ENCODE data around the gene ARID3C. TPM values are rescaled to one million over a fixed set of nuclear protein-coding genes. Genes with fewer than 3 reads are reported as not detected.

Gene ARID3C, protein sequence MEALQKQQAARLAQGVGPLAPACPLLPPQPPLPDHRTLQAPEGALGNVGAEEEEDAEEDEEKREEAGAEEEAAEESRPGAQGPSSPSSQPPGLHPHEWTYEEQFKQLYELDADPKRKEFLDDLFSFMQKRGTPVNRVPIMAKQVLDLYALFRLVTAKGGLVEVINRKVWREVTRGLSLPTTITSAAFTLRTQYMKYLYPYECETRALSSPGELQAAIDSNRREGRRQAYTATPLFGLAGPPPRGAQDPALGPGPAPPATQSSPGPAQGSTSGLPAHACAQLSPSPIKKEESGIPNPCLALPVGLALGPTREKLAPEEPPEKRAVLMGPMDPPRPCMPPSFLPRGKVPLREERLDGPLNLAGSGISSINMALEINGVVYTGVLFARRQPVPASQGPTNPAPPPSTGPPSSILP
- not detected for polyA plus RNA-seq (2012; ENCODE audit: insufficient read depth, insufficient read length)

- no peak for DNase-seq (ENCODE audit: low read depth, low spot score)
- H3K4me3 ChIP-seq (ENCODE audit: low read length), result peak within 1 kb of the TSS; percentile 28
Observed at GRCh38 chr9:34628656-34629490, at the start of gene ARID3C. ARID3C (minus strand) TSS chr9:34629066; CDS start chr9:34628014, 1,052 bp downstream.

DNA sequence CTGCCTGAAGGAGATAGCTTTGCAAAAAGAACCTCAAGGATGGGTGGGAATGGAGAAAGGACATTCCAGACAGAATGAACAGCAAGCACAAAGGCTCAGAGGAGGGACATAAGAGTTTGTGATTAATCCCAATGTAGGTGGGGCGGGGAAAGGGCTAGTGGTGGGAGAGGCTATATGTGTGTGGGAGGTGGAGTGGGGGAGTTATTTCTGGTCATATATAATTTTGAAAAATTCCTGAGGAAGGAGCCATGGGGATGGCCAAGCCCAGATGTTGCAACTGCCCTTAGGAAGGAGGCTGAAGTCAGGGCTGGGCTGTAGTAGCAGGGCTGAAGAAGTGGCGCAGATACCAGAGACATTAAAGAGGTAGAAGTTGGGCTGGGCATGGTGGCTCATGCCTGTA is 47.0 kb upstream of the ARID3C start:
- no peak overlapping the region for H3K4me3 ChIP-seq (ENCODE audit: low read length)
- DNase-seq (ENCODE audit: low read depth, low spot score), result no peak

DNA sequence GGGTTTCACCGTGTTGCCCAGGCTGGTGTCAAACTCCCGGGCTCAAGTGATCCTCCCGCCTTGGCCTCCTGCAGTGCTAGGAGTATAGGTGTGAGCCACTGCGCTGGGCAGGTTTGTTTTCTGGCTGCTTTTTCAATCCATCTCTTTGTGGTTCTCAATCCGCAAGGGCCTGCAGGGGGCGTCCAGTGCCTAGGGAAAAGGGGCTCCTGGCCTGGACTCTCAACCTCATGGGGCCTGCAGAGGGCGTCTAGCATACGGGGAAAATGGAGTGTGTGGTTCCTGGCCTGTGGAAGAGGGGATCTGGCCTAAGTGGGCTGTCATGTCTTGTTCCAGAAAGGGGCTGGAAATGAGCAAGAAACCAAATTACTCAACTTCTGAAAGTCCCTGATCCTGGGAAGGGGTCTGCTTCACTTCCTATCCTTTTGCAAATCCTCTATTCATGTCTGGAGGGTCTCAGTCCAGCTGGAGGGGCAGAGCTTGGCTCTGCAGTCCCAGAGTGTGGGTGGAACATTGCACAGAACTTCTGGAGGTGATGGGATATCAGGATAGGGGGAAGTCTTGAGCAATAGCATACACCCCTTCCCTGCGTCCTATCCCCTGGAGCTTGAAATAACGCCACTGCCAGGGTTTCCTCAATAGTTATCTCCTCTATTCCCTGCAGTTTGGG is 46.3 kb upstream of the ARID3C start:
- H3K4me3 ChIP-seq (ENCODE audit: low read length), result no peak overlapping the region
- DNase-seq (ENCODE audit: low read depth, low spot score), result peak; percentile 69

DNA sequence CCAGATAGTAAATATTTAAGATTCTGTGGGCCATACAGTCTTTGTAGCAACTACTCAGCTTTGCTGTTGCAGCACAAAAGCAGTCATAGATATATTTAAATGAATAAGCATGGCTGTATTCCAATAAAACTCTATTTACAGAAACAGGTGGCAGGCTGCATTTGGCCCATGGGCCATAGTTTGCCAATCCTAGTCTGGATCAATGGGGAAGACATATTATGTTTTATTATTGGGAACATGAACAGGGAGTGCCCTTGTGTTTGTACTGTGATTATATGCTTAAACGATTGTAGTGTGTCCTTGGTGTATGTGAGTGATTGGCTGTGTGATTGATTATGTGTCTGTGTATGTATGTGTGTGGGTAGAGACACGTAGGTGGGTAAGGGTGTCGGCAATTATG is 45.6 kb upstream of the ARID3C start:
- H3K4me3 ChIP-seq (ENCODE audit: low read length), result no peak overlapping the region
- DNase-seq (ENCODE audit: low read depth, low spot score), result no peak

DNA sequence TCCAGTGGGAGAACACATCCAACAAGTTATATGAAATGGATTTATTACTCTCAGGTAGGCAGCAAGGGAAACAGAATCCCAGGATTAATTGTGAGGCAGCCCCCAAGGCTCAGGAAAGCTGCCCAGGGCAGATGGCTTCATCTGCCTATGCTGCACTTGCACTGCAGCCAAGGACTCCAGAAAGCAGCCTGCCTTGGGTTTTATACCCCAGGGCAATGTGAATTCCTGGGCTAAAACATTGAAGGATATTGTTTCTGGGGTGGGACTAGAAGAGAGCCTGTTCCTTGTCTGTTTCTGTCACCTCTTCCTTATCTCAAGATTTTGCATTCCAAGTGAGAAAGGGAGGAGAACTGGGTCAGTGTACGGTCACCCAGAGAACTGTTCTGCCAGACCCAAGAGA is 42.4 kb upstream of the ARID3C start:
- DNase-seq (ENCODE audit: low read depth, low spot score), result no peak
- no peak overlapping the region for H3K4me3 ChIP-seq (ENCODE audit: low read length)

DNA sequence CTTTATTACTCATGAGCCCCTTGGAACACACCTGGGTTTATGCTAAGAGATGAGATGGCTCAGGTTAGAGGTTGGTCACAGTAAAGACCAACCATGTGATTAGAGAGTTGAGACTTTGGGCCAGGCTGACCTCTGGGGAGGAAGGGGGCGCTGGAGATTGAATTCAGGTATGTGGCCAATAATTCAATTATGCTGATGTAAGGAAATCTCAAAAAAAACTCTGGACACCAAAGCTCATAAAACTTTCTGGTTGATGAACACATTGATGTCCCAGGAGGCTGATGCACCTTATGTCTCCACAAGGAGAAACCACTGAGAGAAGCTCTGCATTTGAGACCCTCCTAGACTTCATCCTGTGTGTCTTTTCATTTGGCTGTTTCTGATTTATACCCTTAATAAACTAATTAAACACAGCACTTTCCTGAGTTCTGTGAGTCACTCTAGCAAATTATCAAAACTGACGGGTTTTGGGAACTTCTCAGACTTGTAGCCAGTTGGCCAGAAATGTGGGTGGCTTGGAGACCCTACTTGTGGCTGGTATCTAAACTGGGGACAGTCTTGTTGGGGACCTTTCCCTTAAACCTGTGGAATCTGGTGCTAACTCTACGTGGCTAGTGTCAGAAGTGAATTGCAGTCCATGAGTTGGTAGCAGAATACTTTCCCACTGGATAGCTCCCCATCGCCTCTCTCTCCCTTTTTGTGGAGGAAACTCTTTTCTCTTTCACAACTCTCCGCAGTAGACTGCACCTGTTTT is 41.1 kb upstream of the ARID3C start:
- H3K4me3 ChIP-seq (ENCODE audit: low read length), result no peak overlapping the region
- no peak for DNase-seq (ENCODE audit: low read depth, low spot score)

DNA sequence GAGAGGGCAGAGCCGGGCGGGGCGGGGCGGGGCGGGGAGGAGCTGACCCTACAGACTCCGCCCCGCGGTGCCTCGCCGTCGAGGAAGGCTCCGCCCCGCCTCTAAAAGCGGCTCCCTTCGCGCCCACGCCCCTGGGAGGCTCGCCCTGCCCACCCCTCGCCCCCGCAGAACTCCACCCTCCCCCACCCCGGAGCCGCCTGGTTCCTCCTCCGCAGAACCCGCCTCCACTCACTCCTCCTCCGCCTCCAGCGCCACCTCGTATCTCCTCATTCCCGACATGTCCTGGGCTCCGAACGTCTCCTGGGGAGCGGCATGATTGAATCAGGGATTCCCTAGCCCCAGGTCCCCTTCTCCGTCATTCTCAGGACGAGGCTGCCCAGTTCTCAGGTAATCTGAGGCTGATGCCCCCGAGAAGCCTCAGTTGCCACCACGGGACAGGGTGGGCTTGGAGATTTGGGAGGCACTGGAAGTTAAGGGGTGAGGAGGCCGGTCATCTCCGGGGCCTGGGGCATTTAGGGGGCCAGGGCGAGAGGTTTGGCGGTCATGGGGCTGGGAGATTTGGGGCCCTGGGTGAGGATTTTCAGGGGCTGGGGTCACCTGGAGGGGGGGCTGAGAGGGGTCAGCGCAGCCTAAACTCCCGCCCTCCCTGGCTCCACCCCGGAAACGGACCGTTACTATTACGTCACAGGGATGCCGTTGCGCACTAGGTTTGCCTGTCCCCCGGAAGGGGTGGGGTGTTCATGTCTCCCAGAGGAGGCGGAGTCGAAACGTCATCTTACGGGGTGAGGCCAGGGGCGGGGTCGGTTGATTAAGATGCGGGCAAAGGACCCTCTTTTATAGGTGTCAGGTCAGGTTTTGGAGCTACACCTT is 36.8 kb upstream of the ARID3C start:
- peak; percentile 89 for DNase-seq (ENCODE audit: low read depth, low spot score)
- H3K4me3 ChIP-seq (ENCODE audit: low read length), result peak overlapping the region; percentile 86

DNA sequence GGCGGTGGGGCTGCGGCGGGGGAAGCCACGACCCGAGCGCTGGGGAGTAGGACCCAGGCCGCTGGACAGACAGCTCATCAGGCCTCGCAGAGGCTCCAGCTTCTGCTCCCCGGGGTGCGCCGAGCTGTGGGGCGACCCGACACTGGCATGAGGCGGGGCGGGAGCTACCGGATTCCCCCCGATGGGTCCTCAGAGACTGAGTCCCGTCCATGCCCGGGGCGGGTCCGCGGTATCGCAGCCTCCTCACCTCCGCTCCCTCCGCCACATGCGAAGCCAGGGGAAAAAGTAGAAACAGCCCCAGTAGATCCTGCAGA is 36.2 kb upstream of the ARID3C start:
- no peak for DNase-seq (ENCODE audit: low read depth, low spot score)
- H3K4me3 ChIP-seq (ENCODE audit: low read length), result peak overlapping the region; percentile 37

- no peak overlapping the region; the same call in 1 of the 2 replicates for H3K4me3 ChIP-seq (ENCODE audit: low read length)
- DNase-seq (ENCODE audit: low read depth, low spot score), result peak; percentile 63
Observed at GRCh38 chr9:34664281-34665066, 35.6 kb upstream of the ARID3C start.

DNA sequence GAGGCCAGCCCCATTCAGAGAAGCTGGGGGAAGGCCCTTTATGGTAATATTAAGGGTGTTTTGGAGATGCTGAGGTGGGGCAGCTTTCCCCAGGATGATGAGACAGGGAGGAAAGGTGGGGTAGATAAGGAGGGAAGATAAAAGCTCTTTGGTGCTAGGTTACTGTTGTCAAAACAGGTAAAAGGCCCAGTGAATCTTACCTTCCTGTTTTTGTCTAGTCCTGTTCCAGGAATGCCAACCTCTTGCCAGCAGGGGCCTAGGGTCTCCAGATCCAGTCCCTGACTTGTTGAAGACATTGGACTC is 34.4 kb upstream of the ARID3C start:
- no peak for DNase-seq (ENCODE audit: low read depth, low spot score)
- no peak overlapping the region for H3K4me3 ChIP-seq (ENCODE audit: low read length)

GRCh38 chr9:34662526-34663302 is 33.8 kb upstream of the ARID3C start, which contains the start of gene CCL27:
CCL27 (minus strand) TSS chr9:34662657; CDS start chr9:34662633, 24 bp downstream.
- DNase-seq (ENCODE audit: low read depth, low spot score), result no peak
- no peak within 1 kb of the TSS for H3K4me3 ChIP-seq (ENCODE audit: low read length)

GRCh38 chr9:34659592-34660253 is 30.9 kb upstream of the ARID3C start:
- no peak for DNase-seq (ENCODE audit: low read depth, low spot score)
- H3K4me3 ChIP-seq (ENCODE audit: low read length), result no peak overlapping the region

GRCh38 chr9:34658461-34658860 is 29.6 kb upstream of the ARID3C start:
- no peak for DNase-seq (ENCODE audit: low read depth, low spot score)
- no peak overlapping the region for H3K4me3 ChIP-seq (ENCODE audit: low read length)

- no peak for DNase-seq (ENCODE audit: low read depth, low spot score)
- no peak overlapping the region for H3K4me3 ChIP-seq (ENCODE audit: low read length)
Observed at GRCh38 chr9:34656992-34657391, 28.1 kb upstream of the ARID3C start.

- H3K4me3 ChIP-seq (ENCODE audit: low read length), result no peak overlapping the region
Observed at GRCh38 chr9:34655394-34655793, 26.5 kb upstream of the ARID3C start.

DNA sequence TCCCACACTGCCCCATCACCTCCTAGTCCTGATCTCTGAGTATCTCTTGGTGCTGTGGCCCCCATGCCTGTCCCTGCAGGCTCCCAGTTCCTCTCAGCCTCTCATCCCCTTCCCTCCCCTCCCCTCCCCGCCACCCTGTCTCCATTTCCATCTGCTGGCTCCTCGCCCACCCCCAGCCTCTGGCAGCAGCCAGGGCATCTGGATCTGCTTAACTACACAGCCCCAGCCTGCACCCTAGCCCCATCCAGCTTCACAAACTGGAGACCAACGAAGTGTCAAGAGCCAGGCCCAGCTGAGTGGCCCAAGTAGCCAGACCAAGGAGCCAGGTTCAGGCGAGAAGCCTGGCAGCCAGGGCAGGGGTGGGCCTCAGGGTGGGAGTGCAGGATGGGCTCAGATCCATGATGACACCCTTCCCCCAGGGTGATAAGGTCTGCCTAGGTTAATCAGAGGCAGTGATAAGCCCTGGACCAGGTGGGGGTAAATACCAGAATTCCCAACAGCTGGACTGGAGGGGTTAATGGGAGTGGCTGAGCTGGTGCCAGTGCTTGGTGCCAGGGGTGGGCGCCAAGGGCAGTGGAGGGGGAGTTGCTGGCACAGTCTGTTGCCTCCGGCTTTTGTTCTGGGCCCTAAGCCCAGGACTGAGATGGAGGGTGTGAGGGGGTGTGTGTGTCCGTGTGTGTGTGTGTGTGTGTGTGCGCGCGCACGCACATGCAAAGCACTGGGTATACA is 25.6 kb upstream of the ARID3C start:
- no peak for DNase-seq (ENCODE audit: low read depth, low spot score)

More at GRCh38 chr9:34655394-34655793, 26.5 kb upstream of the ARID3C start:
- DNase-seq (ENCODE audit: low read depth, low spot score), result no peak

More for the DNA sequence above, 25.6 kb upstream of the ARID3C start:
- H3K4me3 ChIP-seq (ENCODE audit: low read length), result no peak overlapping the region
